Measurements from ENCODE around the gene TSR2.
"Not testable (repeated sequence)": the region's sequence is repeated elsewhere in the genome, so short reads cannot be mapped to it uniquely, and the experiment has no call there.

TSR2 gene

DNA sequence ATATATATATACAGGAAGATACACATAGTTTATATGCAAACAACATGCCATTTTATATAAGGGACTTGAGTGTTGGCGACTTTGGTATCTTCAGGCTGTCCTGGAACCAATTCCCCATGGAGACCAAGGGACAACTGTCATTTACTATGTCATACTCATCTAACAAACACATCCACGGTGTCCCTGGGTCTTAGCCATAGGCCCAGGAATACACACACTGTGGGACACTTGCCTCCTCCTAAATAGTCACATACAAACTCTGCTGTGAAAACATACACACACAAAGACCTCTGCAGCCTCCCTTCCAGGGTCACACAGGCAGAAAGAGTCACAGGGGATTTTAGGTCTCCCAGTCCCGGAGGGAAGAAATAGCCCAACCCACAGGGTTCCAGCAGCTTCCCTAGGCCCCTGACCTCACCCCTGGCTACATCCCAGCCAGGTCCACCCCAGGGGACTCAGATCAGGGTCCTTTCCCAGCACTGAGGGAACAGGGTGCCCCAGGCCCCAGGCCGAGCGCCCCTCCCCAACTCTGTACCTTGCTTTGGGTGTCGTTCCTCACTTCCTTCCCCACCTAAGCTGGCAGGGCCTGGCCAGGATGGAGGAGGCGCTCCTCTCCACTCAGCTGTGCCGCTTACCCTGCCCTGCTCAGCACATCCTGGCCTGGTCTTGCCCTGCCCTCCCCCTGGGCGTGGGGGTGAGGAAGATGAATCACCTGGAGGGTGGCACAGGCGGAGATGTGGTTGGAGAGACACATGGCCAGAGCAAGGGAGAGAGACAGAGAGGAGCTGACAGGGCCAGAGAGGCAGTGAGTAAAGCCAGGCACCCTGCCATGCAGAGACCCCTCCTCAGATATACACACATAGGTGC is 34.0 kb downstream of the TSR2 start:
- no peak overlapping the region for H3K4me3 ChIP-seq (ENCODE audit: low read depth, low read length)
- H3K36me3 ChIP-seq (ENCODE audit: insufficient read depth, low read length): no peaks in the 10 kb centered on the region
- no peak overlapping the region for H3K27ac ChIP-seq (ENCODE audit: low read depth, low read length)
- H2AFZ ChIP-seq (ENCODE audit: low read length, unreplicated experiment): no peak overlapping the region
- H3K4me1 ChIP-seq (ENCODE audit: control insufficient read depth, insufficient read depth, low read length, unreplicated experiment): peaks cover 4% of the 10 kb centered on the region
- peaks cover under 1% of the 10 kb centered on the region for H3K79me2 ChIP-seq (ENCODE audit: control insufficient read depth, insufficient read depth, low read length, unreplicated experiment)
- H3K27me3 ChIP-seq (ENCODE audit: insufficient read depth, low read length): no peaks in the 10 kb centered on the region

DNA sequence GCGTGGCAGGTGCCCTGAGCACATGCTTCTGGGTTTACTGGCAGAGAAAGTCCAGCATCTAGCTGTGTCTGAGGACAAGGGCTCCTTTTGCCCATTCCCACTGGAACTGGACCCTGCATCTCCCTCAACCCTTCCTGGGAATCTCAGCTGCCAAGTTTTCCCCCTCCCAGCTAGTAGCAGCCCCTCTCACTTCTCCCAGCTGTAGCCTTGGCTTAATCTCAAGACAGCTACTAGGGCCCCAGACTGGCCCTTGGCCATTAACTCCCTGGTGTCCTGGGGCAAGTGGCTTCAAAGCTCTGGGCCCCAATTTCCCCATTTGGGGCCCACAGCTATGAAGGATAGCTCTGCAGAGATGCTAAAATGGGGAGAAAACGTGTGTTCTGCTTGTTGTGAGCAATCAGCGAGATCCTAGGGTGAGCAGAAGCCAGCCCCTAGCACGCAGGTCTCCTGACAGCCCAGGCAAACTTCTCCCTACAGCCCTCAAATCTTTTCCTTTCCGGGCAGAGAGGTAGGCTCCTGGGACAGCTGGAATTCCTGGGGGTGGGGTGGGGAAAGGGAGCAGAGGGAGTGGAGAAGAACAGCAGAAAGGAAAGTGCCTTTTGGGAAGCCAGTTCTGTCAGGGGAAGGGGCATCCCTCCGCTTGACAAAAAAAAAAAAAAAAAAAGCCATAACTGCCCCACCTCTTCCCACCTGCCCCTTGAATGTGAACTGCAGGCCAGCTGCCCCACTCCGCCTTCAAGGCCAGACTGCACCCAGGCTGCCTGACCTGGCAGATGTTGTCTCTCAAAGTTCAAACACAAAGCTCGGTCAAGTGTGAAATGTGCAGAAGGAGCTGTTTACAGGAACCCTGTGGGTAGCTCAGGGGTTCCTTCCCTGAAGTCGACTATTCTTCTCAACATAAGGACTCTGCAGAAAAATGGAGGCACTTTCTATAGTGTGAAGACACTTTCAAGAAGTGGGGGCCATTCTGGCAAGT is 39.2 kb downstream of the TSR2 start:
- H2AFZ ChIP-seq (ENCODE audit: low read length, unreplicated experiment): no peak overlapping the region
- peaks cover 7% of the 10 kb centered on the region for H3K79me2 ChIP-seq (ENCODE audit: control insufficient read depth, insufficient read depth, low read length, unreplicated experiment)
- H3K27me3 ChIP-seq (ENCODE audit: insufficient read depth, low read length): no peaks in the 10 kb centered on the region
- H3K4me1 ChIP-seq (ENCODE audit: control insufficient read depth, insufficient read depth, low read length, unreplicated experiment): peaks cover 13% of the 10 kb centered on the region
- no peaks in the 10 kb centered on the region for H3K36me3 ChIP-seq (ENCODE audit: insufficient read depth, low read length)
- H3K4me3 ChIP-seq (ENCODE audit: low read depth, low read length): no peak overlapping the region
- H3K27ac ChIP-seq (ENCODE audit: low read depth, low read length): no peak overlapping the region

DNA sequence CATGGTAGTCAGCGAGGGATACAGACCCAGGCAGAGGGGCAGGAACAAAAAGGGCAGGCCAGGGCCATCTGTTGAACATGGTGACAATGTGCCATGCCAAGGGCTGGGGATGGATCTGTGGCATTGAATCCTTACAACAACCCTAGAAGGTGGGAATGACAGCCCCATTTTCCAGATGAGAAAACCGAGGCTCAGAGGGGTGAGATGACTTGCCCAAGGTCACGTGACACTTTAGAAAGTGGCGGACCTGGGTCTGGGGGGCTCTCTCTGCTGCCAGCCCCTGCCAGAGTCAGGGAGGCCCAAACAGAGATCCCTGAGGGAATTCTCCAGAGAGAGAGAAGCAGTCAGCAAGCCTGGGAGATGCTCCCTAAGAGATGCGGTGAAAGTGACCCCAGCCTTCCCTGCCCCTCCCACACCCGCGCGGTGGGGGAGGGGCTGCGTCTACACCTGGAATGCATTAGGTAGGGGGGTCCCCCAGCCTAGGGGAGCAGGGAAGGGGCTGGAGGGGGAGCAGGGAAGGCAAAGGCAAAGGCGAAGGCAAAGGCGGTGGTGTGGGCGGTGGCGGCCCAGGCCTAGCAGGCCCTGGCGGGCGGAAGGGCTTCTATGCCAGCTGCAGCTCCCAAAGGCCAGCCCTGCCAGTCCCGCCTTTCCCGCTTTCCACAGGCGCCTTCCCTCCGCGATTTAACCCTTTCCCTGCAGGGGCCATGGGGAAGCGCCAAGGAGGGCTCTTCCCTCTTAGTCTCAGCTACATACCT is 42.8 kb downstream of the TSR2 start:
- peaks cover 14% of the 10 kb centered on the region for H3K79me2 ChIP-seq (ENCODE audit: control insufficient read depth, insufficient read depth, low read length, unreplicated experiment)
- H2AFZ ChIP-seq (ENCODE audit: low read length, unreplicated experiment): no peak overlapping the region
- H3K27ac ChIP-seq (ENCODE audit: low read depth, low read length): peak overlapping the region; percentile 30
- H3K4me1 ChIP-seq (ENCODE audit: control insufficient read depth, insufficient read depth, low read length, unreplicated experiment): peaks cover 13% of the 10 kb centered on the region
- H3K36me3 ChIP-seq (ENCODE audit: insufficient read depth, low read length): no peaks in the 10 kb centered on the region
- H3K27me3 ChIP-seq (ENCODE audit: insufficient read depth, low read length): no peaks in the 10 kb centered on the region
- no peak overlapping the region for H3K4me3 ChIP-seq (ENCODE audit: low read depth, low read length)

DNA sequence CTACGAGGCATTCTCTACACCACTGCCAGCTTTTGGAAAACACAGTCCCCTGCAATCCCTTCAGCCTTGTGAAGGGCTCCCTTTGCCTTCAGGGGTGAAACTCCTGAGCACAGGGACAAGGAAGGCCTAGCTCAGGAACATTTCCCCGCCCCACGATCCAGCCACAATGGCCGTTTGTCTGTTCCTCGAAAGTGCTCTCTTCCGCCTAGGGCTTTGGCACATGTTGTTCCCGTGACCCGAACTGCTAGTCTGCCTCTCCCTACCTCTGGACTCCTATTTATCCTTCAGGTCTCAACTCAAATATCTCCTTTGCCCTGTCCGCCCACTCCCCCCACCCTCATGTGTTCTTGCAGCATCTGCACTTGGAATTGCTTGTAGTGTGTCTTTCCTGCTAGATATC is 43.7 kb downstream of the TSR2 start:
- Histone ChIP-seq H3K4me3 (ENCODE audit: low read depth, low read length) (no peak overlapping the region), H3K27ac (ENCODE audit: low read depth, low read length) (no peak overlapping the region), H3K27me3 (ENCODE audit: insufficient read depth, low read length) (no peaks in the 10 kb centered on the region), H3K79me2 (ENCODE audit: control insufficient read depth, insufficient read depth, low read length, unreplicated experiment) (peaks cover 18% of the 10 kb centered on the region), H2AFZ (ENCODE audit: low read length, unreplicated experiment) (no peak overlapping the region), H3K36me3 (ENCODE audit: insufficient read depth, low read length) (no peaks in the 10 kb centered on the region), H3K4me1 (ENCODE audit: control insufficient read depth, insufficient read depth, low read length, unreplicated experiment) (peaks cover 13% of the 10 kb centered on the region)

DNA sequence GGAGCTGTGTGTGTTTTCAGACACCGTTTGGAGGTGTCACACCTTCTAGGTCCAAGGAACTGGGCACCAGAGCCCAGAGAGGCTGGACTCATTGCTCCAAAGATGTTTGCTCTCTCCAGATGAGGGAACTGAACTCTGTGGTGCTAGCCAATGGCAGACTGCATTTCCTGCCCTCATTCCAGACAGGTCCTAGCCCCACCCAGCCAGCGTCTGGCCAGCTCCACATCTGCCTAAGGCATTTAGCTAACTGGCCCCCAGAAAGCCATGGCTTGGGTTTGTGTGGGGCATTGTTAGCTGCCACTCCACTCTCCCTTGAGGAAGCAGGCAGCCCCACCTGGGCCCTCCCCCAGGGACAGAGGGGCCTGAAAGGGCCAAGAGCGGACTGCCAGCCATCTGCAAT is 44.5 kb downstream of the TSR2 start:
- peaks cover 13% of the 10 kb centered on the region for H3K4me1 ChIP-seq (ENCODE audit: control insufficient read depth, insufficient read depth, low read length, unreplicated experiment)
- H3K27me3 ChIP-seq (ENCODE audit: insufficient read depth, low read length): no peaks in the 10 kb centered on the region
- H3K4me3 ChIP-seq (ENCODE audit: low read depth, low read length): no peak overlapping the region
- H3K79me2 ChIP-seq (ENCODE audit: control insufficient read depth, insufficient read depth, low read length, unreplicated experiment): peaks cover 17% of the 10 kb centered on the region
- no peaks in the 10 kb centered on the region for H3K36me3 ChIP-seq (ENCODE audit: insufficient read depth, low read length)
- H3K27ac ChIP-seq (ENCODE audit: low read depth, low read length): no peak overlapping the region
- H2AFZ ChIP-seq (ENCODE audit: low read length, unreplicated experiment): no peak overlapping the region

DNA sequence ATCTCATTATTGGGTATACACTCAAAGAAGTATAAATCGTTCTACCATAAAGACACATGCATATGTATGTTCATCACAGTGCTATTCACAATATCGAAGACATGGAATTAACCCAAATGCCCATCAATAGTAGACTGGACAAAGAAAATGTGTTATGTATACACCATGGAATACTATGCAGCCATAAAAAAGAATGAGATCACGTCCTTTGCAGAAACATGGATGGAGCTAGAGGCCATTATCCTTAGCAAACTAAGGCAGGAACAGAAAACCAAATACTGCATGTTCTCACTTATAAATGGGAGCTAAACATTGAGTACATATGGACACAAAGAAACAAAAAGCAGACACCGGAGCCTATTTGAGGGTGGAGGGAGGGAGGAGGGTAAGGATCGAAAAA is 49.6 kb downstream of the TSR2 start:
- not testable (repeated sequence) for H3K27ac ChIP-seq (ENCODE audit: low read depth, low read length); H3K36me3 ChIP-seq (ENCODE audit: insufficient read depth, low read length); H2AFZ ChIP-seq (ENCODE audit: low read length, unreplicated experiment); H3K27me3 ChIP-seq (ENCODE audit: insufficient read depth, low read length); H3K4me3 ChIP-seq (ENCODE audit: low read depth, low read length)
- peaks cover 25% of the 10 kb centered on the region for H3K4me1 ChIP-seq (ENCODE audit: control insufficient read depth, insufficient read depth, low read length, unreplicated experiment)
- H3K79me2 ChIP-seq (ENCODE audit: control insufficient read depth, insufficient read depth, low read length, unreplicated experiment): peaks cover 50% of the 10 kb centered on the region

DNA sequence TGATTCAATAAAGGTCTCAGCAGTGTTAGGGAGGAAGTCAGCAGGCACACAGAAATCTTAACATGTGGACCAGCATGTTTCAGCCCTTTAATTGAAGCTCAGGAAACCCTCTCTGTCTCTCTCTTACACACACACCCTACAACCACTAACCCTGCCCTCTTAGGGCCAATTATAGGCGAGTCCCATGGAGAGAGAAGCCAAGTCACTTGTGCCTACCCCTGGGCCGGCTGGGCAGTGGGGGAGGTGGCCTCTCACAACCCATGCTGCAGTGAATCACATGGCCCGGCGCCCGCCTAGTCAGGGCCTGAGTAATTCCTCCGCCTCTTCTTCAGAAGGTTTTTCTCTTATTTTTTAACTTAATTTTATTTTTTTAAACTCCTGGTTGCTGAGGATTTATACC is 52.1 kb downstream of the TSR2 start:
- no peaks in the 10 kb centered on the region for H3K36me3 ChIP-seq (ENCODE audit: insufficient read depth, low read length)
- H3K79me2 ChIP-seq (ENCODE audit: control insufficient read depth, insufficient read depth, low read length, unreplicated experiment): peaks cover 45% of the 10 kb centered on the region
- H3K27me3 ChIP-seq (ENCODE audit: insufficient read depth, low read length): no peaks in the 10 kb centered on the region
- peak overlapping the region; percentile 68 for H3K27ac ChIP-seq (ENCODE audit: low read depth, low read length)
- peak overlapping the region; percentile 48 for H2AFZ ChIP-seq (ENCODE audit: low read length, unreplicated experiment)
- no peak overlapping the region; the same call in 1 of the 2 replicates for H3K4me3 ChIP-seq (ENCODE audit: low read depth, low read length)
- peaks cover 24% of the 10 kb centered on the region for H3K4me1 ChIP-seq (ENCODE audit: control insufficient read depth, insufficient read depth, low read length, unreplicated experiment)

DNA sequence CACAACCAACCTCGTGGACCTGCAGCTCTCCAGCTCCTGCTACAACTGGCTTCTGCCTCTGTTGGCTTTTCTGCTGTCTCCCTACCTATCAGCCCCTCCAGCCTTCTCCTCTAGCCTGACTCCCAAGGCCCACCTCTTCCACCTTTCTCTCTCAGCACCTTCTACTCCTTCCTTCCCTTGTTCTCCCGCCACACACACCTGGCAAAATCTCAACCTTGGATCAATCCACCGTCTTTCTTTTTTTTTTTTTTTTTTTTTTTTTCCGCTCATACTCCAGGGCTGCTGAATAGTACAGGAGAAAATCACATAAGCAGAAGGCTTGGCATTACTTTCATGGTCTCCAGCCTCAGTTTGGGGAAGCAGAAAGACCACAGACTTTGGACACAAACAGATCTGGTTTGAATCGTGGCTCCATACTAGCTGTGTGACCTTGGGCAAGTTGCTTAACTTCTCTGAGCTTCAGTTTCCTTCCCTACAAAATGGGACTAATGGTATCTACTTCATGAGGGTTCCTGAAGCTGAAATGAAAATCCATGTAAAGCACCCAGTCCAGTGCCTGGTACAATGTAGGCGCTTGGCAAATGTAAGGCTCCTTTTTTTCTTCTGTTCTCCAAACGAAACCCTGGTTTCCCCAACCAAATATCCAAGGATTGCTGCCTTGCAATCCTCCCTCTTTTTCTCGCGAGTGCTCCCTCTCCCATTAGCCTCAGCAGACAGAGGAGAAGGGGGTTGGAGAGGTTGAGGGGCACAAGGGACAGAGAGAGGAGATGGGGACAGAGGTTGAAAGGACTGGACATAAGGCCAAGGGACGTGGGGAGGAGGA is 54.2 kb downstream of the TSR2 start:
- Histone ChIP-seq H3K27me3 (ENCODE audit: insufficient read depth, low read length) (no peaks in the 10 kb centered on the region), H3K79me2 (ENCODE audit: control insufficient read depth, insufficient read depth, low read length, unreplicated experiment) (peaks cover 41% of the 10 kb centered on the region), H2AFZ (ENCODE audit: low read length, unreplicated experiment) (peak overlapping the region; percentile 50), H3K27ac (ENCODE audit: low read depth, low read length) (no peak overlapping the region), H3K36me3 (ENCODE audit: insufficient read depth, low read length) (no peaks in the 10 kb centered on the region), H3K4me3 (ENCODE audit: low read depth, low read length) (peak overlapping the region; percentile 92), H3K4me1 (ENCODE audit: control insufficient read depth, insufficient read depth, low read length, unreplicated experiment) (peaks cover 24% of the 10 kb centered on the region)
